Keratinocyte (primary cell): ENCODE results near the gene RHOBTB1. TPM values are rescaled to one million over a fixed set of nuclear protein-coding genes. Genes with fewer than 3 reads are reported as not detected.

Source experiments
- DNase-seq: peaks from one replicate; pipeline ENCODE4 v3.0.0-alpha.2; 2011; ENCODE audit warnings: low read depth, missing footprints, low spot score
- FAIRE-seq: peaks from 2 replicates; lab custom pipeline; 2011; peaks lifted over from hg19 to GRCh38; lab: Jason Lieb, UNC
- H2AFZ ChIP-seq: 2 replicates; pipeline ENCODE4 v1.6.0; 2012; ENCODE audit warnings: low read length, control low read depth, inconsistent platforms; ENCODE audit not compliant: control insufficient read depth
- H3K27ac ChIP-seq: 2 replicates; pipeline ENCODE4 v1.5.1; 2011; ENCODE audit warnings: low read length; ENCODE audit not compliant: control insufficient read depth, insufficient read depth
- H3K27me3 ChIP-seq: 3 replicates; pipeline ENCODE4 v1.6.0; 2011; ENCODE audit warnings: low read length; ENCODE audit not compliant: control insufficient read depth, insufficient read depth; ENCODE audit errors: extremely low read depth
- H3K36me3 ChIP-seq, 2 experiments: 2 replicates in 1 of 2; 3 replicates in 1 of 2; pipeline ENCODE4 v1.5.1; 2011; ENCODE audit warnings: low read length in 2 of 2, mild to moderate bottlenecking in 1 of 2; ENCODE audit not compliant: control insufficient read depth in 2 of 2, insufficient read depth in 2 of 2; ENCODE audit errors: extremely low read depth in 1 of 2
- H3K4me1 ChIP-seq: 3 replicates; pipeline ENCODE4 v1.5.1; 2011; ENCODE audit warnings: low read length; ENCODE audit not compliant: control insufficient read depth, insufficient read depth; ENCODE audit errors: extremely low read depth
- H3K4me2 ChIP-seq: 3 replicates; pipeline ENCODE4 v1.6.0; 2011; ENCODE audit warnings: low read depth, low read length; ENCODE audit not compliant: control insufficient read depth, insufficient read depth; ENCODE audit errors: extremely low read depth
- H3K4me3 ChIP-seq, 3 experiments: fragments of 200-600 bp in 1 of 3; sonication (generic) in 1 of 3; 2 replicates in 2 of 3; 3 replicates in 1 of 3; pipeline ENCODE4 v1.5.1; 2011 to 2016; ENCODE audit warnings: low read length in 3 of 3, mild to moderate bottlenecking in 3 of 3, control low read depth in 2 of 3, inconsistent platforms in 1 of 3, low read depth in 1 of 3, mixed read lengths in 1 of 3, mixed run types in 1 of 3, moderate library complexity in 1 of 3; ENCODE audit not compliant: control insufficient read depth in 2 of 3, insufficient read depth in 2 of 3; ENCODE audit errors: extremely low read depth in 1 of 3
- H3K79me2 ChIP-seq: 2 replicates; pipeline ENCODE4 v1.6.0; 2012; ENCODE audit warnings: low read length; ENCODE audit not compliant: control insufficient read depth, insufficient read depth
- H3K9ac ChIP-seq: 3 replicates; pipeline ENCODE4 v1.6.0; 2011; ENCODE audit warnings: low read length; ENCODE audit not compliant: control insufficient read depth, insufficient read depth; ENCODE audit errors: extremely low read depth
- H3K9me1 ChIP-seq: 3 replicates; pipeline ENCODE4 v1.6.0; 2011; ENCODE audit warnings: low read length; ENCODE audit not compliant: control insufficient read depth, insufficient read depth; ENCODE audit errors: extremely low read depth
- H3K9me3 ChIP-seq: 2 replicates; pipeline ENCODE4 v1.5.1; 2012; ENCODE audit warnings: low read depth, low read length; ENCODE audit not compliant: control insufficient read depth
- H4K20me1 ChIP-seq: 3 replicates; pipeline ENCODE4 v1.6.0; 2011; ENCODE audit warnings: low read length; ENCODE audit not compliant: control insufficient read depth, insufficient read depth; ENCODE audit errors: extremely low read depth
- CTCF ChIP-seq, 3 experiments: IDR thresholded peaks in 1 of 3; conservative IDR thresholded peaks in 1 of 3; optimal IDR thresholded peaks in 1 of 3; 2 replicates in 2 of 3; 3 replicates in 1 of 3; pipeline versions ENCODE3 to v1.5.1; 2011; ENCODE audit warnings: low read length in 3 of 3, mild to moderate bottlenecking in 3 of 3, moderate library complexity in 2 of 3, control low read depth in 1 of 3, inconsistent platforms in 1 of 3; ENCODE audit not compliant: insufficient read depth in 2 of 3; ENCODE audit errors: extremely low read depth in 1 of 3
- EZH2 ChIP-seq: IDR thresholded peaks from one replicate; pipeline ENCODE4 v1.6.1; 2012; ENCODE audit warnings: inconsistent platforms, mild to moderate bottlenecking, low read length, moderate library complexity
- dilution Hi-C: fragments of 300-500 bp; cut with MboI; formaldehyde crosslinking; loops from one replicate; pipeline ENCODE4 v1.7.0; 2020; ENCODE audit warnings: low sequenced_read_pairs; ENCODE audit not compliant: extremely low pct_ligation_motif_present
- polyA plus RNA-seq, 5 experiments: library from polyadenylated mRNA; depleted of rRNA in 3 of 5; stranded (reverse) in 3 of 5; stranded (forward) in 1 of 5; unstranded in 1 of 5; fragments of >200 nt; gene quantifications; 1 replicate in 1 of 5; 2 replicates in 3 of 5; 3 replicates in 1 of 5; pipeline versions ENCODE4 v1.2.1 to v1.2.3, GENCODE V29; 2011 to 2012; ENCODE audit warnings: missing spikeins in 2 of 5, low read depth in 1 of 5, low replicate concordance in 1 of 5

The RHOBTB1 gene
- polyA plus RNA-seq, 1 donor (not counting 4 experiments of a cell fraction or from before 2014, with no cell fraction given) = 4.6 TPM

- dilution Hi-C loops = no loop called here
- DNase-seq = no peak
- no peaks in the 10 kb centered on the region for H3K9me1 ChIP-seq
- no peak overlapping the region for H3K9ac ChIP-seq
- no peak overlapping the region for H3K4me2 ChIP-seq
- H3K4me1 ChIP-seq = no peaks in the 10 kb centered on the region
- no peaks in the 10 kb centered on the region for H3K36me3 ChIP-seq
- no peaks in the 10 kb centered on the region for H3K79me2 ChIP-seq
- no peaks in the 10 kb centered on the region for H3K27me3 ChIP-seq
- no peaks in the 10 kb centered on the region for H3K9me3 ChIP-seq
- TF ChIP-seq CTCF (optimal IDR thresholded peaks at IDR 0.05 in 1 of 3, IDR thresholded peaks at IDR 0.05 in 1 of 3, conservative IDR thresholded peaks at IDR 0.05 in 1 of 3; ENCODE audit: extremely low read depth in 1 of 3, insufficient read depth in 2 of 3, low read length in 3 of 3) (peak; percentile 36 to 69 (median 68)), EZH2 (no peak)
- H3K27ac ChIP-seq = no peak overlapping the region
- FAIRE-seq = no peak
- H4K20me1 ChIP-seq = no peaks in the 10 kb centered on the region
- H3K4me3 ChIP-seq = no peak overlapping the region
- H2AFZ ChIP-seq = no peak overlapping the region
Measured at GRCh38 chr10:60883187-60883586, 60.8 kb downstream of the RHOBTB1 start.

- DNase-seq (no peak), FAIRE-seq (no peak)
- H3K9ac ChIP-seq = no peak overlapping the region
- H3K79me2 ChIP-seq = no peaks in the 10 kb centered on the region
- no peaks in the 10 kb centered on the region for H4K20me1 ChIP-seq
- no peaks in the 10 kb centered on the region for H3K9me3 ChIP-seq
- no peak overlapping the region for H3K27ac ChIP-seq
- dilution Hi-C loops = no loop called here
- H3K9me1 ChIP-seq = no peaks in the 10 kb centered on the region
- no peak overlapping the region for H3K4me3 ChIP-seq
- H2AFZ ChIP-seq = no peak overlapping the region
- H3K4me1 ChIP-seq = no peaks in the 10 kb centered on the region
- TF ChIP-seq EZH2 (no peak), CTCF (optimal IDR thresholded peaks at IDR 0.05 in 1 of 3, IDR thresholded peaks at IDR 0.05 in 1 of 3, conservative IDR thresholded peaks at IDR 0.05 in 1 of 3; ENCODE audit: extremely low read depth in 1 of 3, insufficient read depth in 2 of 3, low read length in 3 of 3) (no peak)
- no peaks in the 10 kb centered on the region for H3K27me3 ChIP-seq
- H3K36me3 ChIP-seq = no peaks in the 10 kb centered on the region
- no peak overlapping the region for H3K4me2 ChIP-seq
Measured at GRCh38 chr10:60878224-60878623, 65.8 kb downstream of the RHOBTB1 start.
